BE2C (cell line): ENCODE data around the gene EFS.
A peak's percentile ranks its signal among the peaks of the same experiment; 100 is the strongest.

ENCODE experiments used
- DNase-seq: peaks from one replicate; pipeline ENCODE4 v3.0.0-alpha.2; 2020
- H3K27me3 ChIP-seq: fragments of 250-450 bp; sonication (Bioruptor Pico); 2 replicates; pipeline ENCODE4 v1.5.1; 2020; ENCODE audit warnings: mild to moderate bottlenecking
- H3K36me3 ChIP-seq: fragments of 250-450 bp; sonication (Bioruptor Pico); 2 replicates; pipeline ENCODE4 v1.5.1; 2020; ENCODE audit warnings: mild to moderate bottlenecking
- H3K4me1 ChIP-seq: fragments of 250-450 bp; sonication (Bioruptor Pico); 2 replicates; pipeline ENCODE4 v1.5.1; 2020
- H3K4me3 ChIP-seq: 2 replicates; pipeline ENCODE4 v1.5.1; 2011; ENCODE audit warnings: low read depth, low read length
- H3K9me3 ChIP-seq: fragments of 250-450 bp; sonication (Bioruptor Pico); 2 replicates; pipeline ENCODE4 v1.5.1; 2020
- CTCF ChIP-seq: IDR thresholded peaks from 2 replicates; pipeline ENCODE4 v1.5.1; 2012; ENCODE audit warnings: mild to moderate bottlenecking, low read depth, low read length

The EFS gene

GRCh38 chr14:23382276-23382675, 17.3 kb upstream of the EFS start:
- no peak for TF ChIP-seq CTCF

DNA sequence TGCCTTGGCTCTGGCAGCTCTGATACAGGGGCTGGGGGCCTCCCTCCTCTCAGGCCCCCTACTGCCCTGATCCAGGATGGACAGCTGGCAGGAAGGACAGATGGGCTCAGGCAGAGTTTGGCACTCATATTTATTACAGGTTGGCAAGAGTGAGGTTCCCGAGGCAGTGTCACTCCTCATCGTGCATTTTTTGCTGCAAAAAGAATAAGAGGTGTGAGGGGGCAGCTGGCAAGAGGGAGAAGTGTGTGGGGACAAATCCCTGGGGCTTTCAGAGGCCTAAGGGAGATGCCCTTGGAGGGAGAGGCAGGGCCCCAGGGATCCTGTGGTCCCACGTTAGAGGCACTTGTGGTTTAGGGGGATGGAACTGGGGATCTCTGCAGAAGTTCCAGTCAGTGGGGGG, 16.9 kb upstream of the EFS start:
- H3K4me1 ChIP-seq: no peaks in the 10 kb centered on the region
- no peak overlapping the region for H3K4me3 ChIP-seq
- TF ChIP-seq CTCF: no peak
- DNase-seq: no peak
- peaks cover 11% of the 10 kb centered on the region; the same call in 1 of the 2 replicates for H3K27me3 ChIP-seq
- H3K9me3 ChIP-seq: no peaks in the 10 kb centered on the region
- H3K36me3 ChIP-seq: no peaks in the 10 kb centered on the region

More at GRCh38 chr14:23382276-23382675, 17.3 kb upstream of the EFS start:
- DNase-seq: no peak
- no peaks in the 10 kb centered on the region for H3K36me3 ChIP-seq
- H3K27me3 ChIP-seq: peaks cover 11% of the 10 kb centered on the region; the same call in 1 of the 2 replicates
- H3K4me3 ChIP-seq: no peak overlapping the region
- H3K9me3 ChIP-seq: no peaks in the 10 kb centered on the region
- H3K4me1 ChIP-seq: no peaks in the 10 kb centered on the region

DNA sequence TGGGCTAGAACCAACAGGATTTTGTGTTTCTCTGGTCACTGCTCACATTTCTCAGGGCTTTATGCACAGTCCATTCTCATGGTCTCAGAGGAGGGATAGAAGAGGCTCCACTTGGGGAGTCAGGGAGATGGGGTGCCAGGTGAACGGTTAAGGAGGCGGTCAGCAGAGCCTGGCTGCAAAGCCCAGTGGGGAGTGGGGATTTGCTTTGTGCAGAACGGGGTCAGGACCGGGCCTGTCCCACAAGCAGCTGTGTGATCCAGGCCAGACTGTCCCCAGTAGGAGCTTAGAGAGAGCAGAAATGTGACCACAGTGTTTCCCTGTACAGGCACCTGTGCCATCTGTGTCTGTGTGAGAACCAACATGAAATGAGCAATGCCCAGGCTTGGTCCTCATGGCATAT, 16.0 kb upstream of the EFS start:
- no peak for DNase-seq
- H3K36me3 ChIP-seq: no peaks in the 10 kb centered on the region
- no peaks in the 10 kb centered on the region for H3K9me3 ChIP-seq
- H3K4me1 ChIP-seq: no peaks in the 10 kb centered on the region
- no peak for TF ChIP-seq CTCF
- H3K27me3 ChIP-seq: peaks cover 7% of the 10 kb centered on the region; the same call in 1 of the 2 replicates
- H3K4me3 ChIP-seq: no peak overlapping the region

DNA sequence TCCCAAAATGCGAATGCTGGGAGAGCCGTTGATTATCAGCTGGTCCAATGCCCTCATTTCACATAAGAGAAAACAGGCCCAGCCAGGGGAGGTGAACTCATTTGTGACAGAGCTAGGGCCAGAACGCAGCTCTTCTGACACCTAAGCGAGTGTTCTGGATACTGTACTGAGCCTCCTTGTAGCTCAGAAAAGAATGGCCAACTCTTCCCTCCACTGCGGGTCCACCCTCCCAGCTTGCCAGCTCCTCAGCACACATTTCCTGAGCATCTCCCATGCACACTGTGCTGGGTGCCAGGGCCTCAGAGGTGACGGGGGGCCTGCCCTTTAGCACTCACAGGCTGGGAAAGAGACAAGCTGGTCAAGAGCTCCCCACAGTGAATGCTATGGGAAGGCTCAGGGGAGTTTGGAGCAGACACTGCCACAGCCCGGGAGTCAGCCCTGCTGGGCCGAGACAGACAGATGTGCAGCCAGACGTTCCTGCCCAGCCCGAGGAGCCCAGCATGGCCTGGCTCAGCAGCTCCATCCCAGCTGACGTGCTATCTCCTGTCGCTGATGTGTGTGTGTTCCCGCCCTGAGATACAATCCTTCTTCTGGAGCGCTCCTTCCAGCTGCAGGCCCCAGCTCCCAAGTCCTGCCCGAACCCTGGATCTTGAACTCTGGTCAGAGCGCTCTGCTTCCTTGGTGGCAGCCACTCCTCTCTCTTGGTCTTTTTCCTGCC, 15.4 kb upstream of the EFS start:
- H3K36me3 ChIP-seq: no peaks in the 10 kb centered on the region
- no peak overlapping the region for H3K4me3 ChIP-seq
- no peak for TF ChIP-seq CTCF
- no peaks in the 10 kb centered on the region for H3K9me3 ChIP-seq
- H3K4me1 ChIP-seq: no peaks in the 10 kb centered on the region
- H3K27me3 ChIP-seq: peaks cover 1% of the 10 kb centered on the region; the same call in 1 of the 2 replicates
- DNase-seq: no peak

GRCh38 chr14:23379366-23380196, 14.6 kb upstream of the EFS start:
- Histone ChIP-seq H3K4me1 (no peaks in the 10 kb centered on the region), H3K36me3 (no peaks in the 10 kb centered on the region), H3K4me3 (no peak overlapping the region), H3K9me3 (no peaks in the 10 kb centered on the region), H3K27me3 (no peaks in the 10 kb centered on the region; the same call in 1 of the 2 replicates)
- DNase-seq: peak; percentile 70
- TF ChIP-seq CTCF: peak; percentile 94
